ENCODE measurements around the gene NUP160.
"Not testable (repeated sequence)": the region's sequence is repeated elsewhere in the genome, so short reads cannot be mapped to it uniquely, and the experiment has no call there.

The NUP160 gene

GRCh38 chr11:47843361-47844055 lies 4.6 kb downstream of the NUP160 start:
- no peak for DNase-seq (ENCODE audit: extremely low spot score)
- POLR2A ChIA-PET: no interaction called here
- no peak for TF ChIP-seq CTCF (IDR thresholded peaks at IDR 0.05; ENCODE audit: control extremely low read depth, extremely low read depth, low read depth, missing control alignments)
- CTCF ChIA-PET: interaction anchor here (0.6 to 3.2 kb wide), 2 partner anchors 10 kb away, joined by 3 to 13 read pairs; no protein-coding TSS in a partner anchor

DNA sequence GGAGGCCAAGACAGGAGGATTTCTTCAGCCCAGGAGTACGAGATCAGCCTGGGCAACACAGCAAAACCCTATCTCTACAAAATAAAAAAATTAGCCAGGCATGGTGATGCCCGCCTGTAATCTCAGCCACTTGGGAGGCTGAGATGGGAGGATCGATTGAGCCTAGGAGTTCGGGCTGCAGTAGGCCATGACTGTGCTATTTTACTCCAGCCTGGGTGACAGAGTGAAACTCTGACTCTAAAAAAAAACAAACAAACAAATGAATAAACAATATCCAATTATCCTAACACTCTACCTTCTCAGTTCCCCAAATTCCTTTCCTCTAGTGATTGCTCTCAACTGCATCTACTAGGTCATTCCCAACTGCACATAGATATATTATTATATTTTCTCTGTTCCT lies 5.4 kb downstream of the NUP160 start:
- CTCF ChIA-PET: interaction anchor here (1.1 kb wide), 1 partner anchor 10 kb away, joined by 3 read pairs; no protein-coding TSS in a partner anchor
- TF ChIP-seq CTCF (IDR thresholded peaks at IDR 0.05; ENCODE audit: control extremely low read depth, extremely low read depth, low read depth, missing control alignments): no peak
- no peak for DNase-seq (ENCODE audit: extremely low spot score)
- POLR2A ChIA-PET: no interaction called here

- no peak for DNase-seq (ENCODE audit: extremely low spot score)
- ChIA-PET POLR2A (no interaction called here), CTCF (no interaction called here)
- no peak for TF ChIP-seq CTCF (IDR thresholded peaks at IDR 0.05; ENCODE audit: control extremely low read depth, extremely low read depth, low read depth, missing control alignments)
Observed at GRCh38 chr11:47837929-47838328, 10.2 kb downstream of the NUP160 start.

GRCh38 chr11:47837292-47837691 lies 10.9 kb downstream of the NUP160 start:
- ChIA-PET CTCF (interaction anchor here (1.4 kb wide), 1 partner anchor 11 kb away, joined by 4 read pairs; no protein-coding TSS in a partner anchor), POLR2A (no interaction called here)
- TF ChIP-seq CTCF (IDR thresholded peaks at IDR 0.05; ENCODE audit: control extremely low read depth, extremely low read depth, low read depth, missing control alignments): no peak
- DNase-seq (ENCODE audit: extremely low spot score): no peak

DNA sequence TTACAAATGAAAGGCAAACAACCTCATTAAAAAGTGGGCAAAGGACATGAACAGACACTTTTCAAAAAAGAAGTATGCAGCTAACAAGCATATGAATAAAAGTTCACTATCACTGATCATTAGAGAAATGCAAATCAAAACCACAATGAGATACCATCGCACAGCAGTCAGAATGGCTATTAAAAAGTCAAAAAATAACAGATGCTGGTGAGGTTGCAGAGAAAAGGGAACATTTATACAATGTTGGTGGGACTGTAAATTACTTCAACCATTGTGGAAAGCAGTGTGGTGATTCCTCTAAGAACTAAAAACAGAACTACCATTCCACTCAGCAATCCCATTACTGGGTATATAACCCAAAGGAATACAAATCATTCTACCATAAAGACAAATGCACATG lies 18.1 kb downstream of the NUP160 start:
- POLR2A ChIA-PET; DNase-seq (ENCODE audit: extremely low spot score): not testable (repeated sequence)

DNA sequence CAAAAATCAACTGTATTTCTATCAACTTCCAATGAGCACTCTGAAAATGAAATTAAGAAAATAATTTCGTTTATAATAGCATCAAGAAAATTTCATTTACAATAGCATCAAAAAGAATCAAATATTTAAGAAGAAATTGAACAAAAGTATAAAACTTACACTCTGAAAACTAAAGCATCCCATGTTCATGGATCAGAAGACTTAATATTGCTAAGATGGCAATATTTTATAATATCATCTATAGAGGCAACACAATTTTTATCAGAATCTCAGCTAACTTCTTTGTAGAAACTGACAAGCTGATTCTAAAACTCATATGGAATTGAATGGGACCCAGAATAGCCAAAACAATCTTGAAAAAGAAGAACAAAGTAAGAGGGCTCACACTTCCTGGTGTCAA lies 19.9 kb downstream of the NUP160 start:
- POLR2A ChIA-PET: no interaction called here
- CTCF ChIA-PET: no interaction called here
- no peak for TF ChIP-seq CTCF (IDR thresholded peaks at IDR 0.05; ENCODE audit: control extremely low read depth, extremely low read depth, low read depth, missing control alignments)
- DNase-seq (ENCODE audit: extremely low spot score): no peak

More for the DNA sequence above, 18.1 kb downstream of the NUP160 start:
- CTCF ChIA-PET: not testable (repeated sequence)

DNA sequence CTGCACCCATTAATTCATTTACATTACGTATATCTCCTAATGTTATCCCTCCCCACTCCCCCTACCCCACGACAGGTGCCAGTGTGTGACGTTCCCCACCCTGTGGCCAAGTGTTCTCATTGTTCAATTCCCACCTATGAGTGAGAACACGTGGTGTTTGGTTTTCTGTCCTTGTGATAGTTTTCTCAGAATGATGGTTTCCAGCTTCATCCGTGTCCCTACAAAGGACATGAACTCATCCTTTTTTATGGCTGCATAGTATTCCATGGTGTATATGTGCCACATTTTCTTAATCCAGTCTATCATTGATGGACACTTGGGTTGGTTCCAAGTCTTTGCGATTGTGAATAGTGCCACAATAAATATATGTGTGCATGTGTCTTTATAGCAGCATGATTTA lies 25.5 kb downstream of the NUP160 start:
- CTCF ChIA-PET; POLR2A ChIA-PET; DNase-seq (ENCODE audit: extremely low spot score): not testable (repeated sequence)

DNA sequence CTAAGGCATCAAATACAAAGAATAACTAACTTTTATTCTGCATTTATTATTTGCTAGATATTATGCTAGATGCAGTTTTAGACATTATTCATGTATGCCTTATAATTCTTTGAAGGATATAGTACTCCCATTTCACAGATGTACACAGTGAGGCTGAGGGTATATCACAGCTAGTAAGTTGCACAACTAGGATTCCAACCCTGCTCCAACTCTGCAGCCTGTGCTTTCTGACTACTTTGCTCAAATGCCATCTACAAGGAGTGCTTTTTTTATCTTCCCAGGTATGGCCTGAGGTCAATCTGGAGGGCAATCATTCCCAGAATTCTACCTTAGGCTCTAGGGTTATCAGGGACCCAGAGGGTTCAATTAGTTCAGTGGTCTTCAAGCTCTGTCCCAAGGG lies 28.4 kb downstream of the NUP160 start:
- ChIA-PET CTCF (interaction anchor here (1.5 kb wide), 2 partner anchors 8 to 29 kb away, joined by 3 to 4 read pairs; no protein-coding TSS in a partner anchor), POLR2A (no interaction called here)
- no peak for DNase-seq (ENCODE audit: extremely low spot score)
- TF ChIP-seq CTCF (IDR thresholded peaks at IDR 0.05; ENCODE audit: control extremely low read depth, extremely low read depth, low read depth, missing control alignments): no peak
